HG03039 (cell line): ENCODE results near the gene FURIN.
"Not testable (repeated sequence)": the region's sequence is repeated elsewhere in the genome, so short reads cannot be mapped to it uniquely, and the experiment has no call there.

ENCODE experiments used
- ATAC-seq: cut with Tn5 transposase; IDR thresholded peaks from one replicate; pipeline ENCODE4 v1.9.1; 2021; ENCODE audit warnings: mild to moderate bottlenecking, moderate library complexity; ENCODE audit not compliant: unreplicated experiment

FURIN gene

DNA sequence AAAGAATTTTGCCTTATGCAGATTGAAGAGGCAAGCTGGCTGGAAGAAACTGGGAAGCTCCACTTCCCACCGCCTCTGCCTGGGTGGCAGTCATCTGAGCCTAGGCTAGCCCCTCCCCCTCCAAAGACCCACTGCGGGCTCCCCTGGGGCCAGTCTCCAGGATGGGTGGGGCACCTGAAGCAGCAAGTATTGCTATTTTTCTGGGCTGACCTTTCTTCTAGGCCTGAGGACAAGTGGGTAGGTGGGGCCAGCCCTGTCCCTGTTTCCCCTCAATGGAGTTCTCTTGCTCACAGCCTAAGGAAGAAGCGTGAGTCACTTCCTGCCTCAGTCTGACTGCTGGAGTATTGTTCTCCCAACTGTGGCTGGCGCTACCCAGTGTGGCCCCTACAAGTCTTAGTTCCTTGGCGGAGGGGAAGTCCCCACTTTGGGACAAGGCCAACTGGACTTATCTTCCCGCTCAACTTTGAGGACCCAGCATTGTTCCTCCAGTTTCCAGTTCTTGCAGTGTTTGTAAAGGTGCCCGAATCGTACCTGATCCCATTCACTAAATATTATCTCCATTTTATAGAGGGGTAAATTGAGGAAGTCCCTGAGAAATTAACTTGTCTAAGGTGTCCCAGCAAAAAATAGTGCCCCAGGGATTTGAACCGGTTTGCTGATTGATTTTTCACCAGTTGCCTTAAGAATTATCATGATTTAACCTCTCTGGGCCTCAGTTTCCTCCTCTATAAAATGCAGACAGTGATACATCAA is 1.4 kb downstream of the FURIN start:
- no peak for ATAC-seq

DNA sequence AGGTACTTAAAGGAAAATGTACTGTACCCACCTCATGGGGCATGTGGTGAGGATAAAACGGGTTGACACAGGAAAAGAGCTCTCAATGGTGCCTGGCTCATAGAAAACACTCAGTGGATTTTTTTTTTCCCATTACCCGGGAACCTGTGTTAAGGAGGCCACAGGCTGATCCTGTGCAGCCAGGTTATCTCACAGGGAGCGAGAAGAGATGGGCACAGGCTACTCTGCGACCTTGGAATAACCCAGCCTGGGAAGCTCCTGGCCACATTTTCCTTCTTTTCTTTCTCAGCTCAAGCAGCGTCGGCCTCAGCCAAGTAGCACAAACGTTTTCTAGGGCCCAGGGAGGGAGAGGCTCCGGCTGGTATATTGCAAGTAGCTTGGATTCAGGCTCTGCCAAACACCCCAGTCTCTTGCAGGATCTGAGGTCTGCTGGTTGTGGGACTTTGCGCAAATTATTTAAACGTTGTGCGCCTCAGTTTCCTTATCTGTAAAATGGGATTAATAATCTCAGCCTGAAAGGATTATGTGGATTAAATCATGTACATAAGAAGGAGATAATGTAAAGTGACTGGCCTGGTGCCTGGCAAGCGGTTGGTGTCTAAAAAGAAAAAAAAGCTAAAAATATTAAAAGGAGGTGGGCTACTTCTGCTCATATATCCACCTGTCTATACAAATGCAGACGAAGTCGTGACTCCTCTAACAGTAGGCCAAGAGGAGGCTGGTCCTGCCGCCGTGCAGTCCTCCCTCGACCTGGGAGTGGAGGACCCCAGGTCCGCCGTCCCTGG is 2.2 kb downstream of the FURIN start:
- no peak for ATAC-seq

DNA sequence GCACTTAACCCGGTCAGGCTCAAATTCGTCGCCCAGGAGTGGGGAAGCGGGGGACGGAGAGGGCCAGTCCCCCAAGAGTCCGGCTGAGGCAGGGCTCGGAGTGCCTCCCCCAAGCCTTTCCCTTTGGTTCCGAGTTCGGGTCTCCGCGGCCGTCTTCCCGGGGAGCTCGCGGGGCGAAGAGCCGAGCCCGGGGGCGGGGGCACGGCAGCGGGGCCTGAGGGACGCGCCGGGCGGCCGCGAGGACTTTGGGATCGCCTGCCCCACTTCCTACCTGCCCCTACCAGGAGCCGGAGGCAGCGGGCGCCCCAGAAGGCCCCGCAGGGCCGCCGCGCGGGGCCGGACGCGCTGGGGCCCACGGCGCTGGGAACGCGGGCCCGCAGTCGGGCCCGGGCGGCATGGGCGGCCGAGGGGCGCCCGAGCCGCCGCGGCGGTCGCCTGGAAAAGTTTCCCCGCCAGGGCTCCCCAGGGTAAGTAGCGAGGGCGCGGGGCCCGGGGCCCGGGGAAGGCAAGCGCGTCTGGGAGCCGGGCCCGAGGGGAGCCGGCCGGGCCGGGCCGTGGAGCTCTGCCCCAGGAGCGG is 2.8 kb downstream of the FURIN start:
- ATAC-seq, result no peak

DNA sequence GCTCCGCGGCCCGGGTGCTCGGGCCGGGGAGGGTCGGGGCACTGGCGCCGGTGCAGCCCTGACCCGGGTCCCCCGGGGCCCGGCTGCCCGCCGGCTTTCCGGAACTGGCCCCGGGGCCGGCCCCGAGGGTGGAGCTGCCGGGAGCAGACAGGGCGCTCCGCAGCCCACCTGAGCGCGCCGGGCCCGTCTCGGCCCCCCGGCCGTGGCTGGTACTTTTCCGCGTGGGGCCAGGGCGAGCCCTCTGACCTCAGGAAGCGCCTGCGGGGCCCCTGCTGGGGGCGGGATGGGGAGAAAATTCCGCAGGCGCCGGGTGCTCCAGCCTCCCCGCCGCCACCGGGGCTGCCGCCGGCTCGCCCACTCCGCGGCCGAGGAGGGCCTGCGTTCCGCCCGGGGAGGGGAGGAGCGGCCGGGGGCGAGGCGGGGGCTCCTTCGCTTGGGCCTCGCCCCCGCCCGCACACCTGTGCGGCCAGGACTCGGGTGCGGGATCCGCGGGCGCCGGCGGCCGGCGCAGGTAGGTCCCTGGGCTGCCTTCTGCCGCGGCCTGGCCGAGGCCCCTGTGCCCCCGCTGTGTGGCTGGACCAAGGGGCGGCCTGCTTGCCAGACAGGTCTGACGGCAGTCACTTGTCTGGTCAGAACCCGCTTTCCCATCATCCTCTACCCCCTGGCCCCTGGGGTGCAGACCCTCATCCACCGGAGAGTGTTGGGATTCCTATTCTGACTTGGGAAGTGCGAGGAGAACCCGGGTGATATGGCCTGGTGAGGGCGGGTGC is 3.5 kb downstream of the FURIN start:
- no peak for ATAC-seq

DNA sequence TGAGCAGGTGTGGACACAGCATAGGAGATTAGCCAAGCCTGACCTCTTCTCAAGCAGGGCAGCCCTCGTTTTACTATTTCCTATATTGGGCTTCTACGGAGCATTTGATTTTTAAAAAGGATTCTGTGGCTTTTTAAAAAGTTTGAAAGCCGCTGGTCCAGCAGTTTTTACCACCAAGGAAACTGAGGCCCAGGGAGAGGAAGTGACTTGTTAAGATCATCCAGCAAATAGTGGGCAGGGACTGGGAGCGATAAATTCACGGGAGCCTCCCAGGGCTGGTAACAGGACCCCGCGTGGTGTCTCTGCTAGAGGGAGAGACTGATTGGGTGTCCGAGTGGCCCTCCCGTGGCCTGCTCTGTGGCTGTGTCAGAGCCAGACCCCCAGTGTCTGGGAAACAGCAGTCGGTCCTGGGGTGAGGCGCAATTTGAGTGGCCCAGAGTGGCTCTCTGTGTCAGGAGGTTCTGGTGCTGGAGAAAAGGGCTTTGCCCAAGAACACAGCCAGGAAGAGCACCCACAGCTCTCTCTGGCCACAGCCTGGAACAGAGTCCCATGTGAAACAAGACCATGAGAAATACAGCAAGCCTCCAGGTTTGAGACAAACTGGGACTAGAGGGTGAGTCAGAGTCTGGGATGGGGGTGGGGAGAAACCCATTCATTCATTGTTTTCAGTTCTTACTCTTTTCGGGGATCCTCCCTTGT is 4.2 kb downstream of the FURIN start:
- ATAC-seq, result no peak

DNA sequence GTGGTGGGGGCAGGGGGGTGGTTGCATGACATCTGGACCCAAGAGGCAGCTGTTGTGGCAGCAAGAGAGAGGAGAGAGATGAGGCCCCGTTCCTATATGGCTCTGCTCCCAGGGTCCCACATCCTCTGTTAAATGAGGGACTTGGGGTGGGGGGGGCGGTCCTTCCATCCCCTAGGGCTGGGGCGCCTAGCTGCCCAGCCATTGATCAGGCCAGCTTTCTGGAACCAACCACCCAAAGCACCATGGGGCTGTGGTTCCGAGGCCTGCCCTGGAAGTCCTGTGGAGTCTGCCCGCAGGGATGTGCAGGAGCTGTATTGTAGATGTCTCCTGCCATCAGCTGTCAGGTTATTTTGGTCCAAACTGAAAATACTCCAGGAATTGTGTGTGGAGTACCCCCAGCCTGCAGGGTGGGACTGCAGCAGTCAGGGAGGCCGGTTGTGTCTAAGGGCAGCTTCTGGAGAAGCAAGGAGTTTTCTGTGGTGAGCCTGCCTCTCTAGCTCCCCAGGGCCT is 5.2 kb downstream of the FURIN start:
- no peak for ATAC-seq

DNA sequence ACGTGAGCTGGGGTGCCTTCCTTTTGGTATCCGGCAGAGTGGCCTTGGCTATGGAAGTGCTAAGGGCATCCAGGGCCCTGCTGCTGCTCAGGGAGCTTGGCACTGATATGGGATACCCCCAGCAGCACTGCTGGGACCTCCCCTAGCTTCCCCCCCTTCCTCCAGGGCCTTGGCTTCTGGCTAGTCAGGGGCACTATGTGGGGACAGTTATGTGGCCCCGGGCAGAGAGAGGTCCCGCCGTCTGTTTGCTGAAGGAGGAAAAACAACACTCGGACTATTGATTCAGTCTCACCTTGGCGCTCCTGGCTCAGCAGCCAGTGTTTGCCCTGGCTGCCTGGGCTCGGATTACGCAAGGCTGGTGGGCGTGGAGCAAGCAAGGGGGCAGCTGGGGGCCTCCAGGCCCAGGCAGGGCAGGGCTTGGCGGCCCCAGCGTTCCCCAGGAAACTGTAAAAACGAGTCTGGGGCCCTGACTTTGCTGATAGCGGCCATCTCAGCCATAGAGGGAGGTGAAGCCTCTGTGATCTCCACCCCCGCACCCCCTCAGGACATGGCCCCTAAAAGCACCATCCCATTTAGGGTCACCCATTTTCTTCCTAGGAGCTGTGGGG is 5.7 kb downstream of the FURIN start:
- ATAC-seq, result no peak

DNA sequence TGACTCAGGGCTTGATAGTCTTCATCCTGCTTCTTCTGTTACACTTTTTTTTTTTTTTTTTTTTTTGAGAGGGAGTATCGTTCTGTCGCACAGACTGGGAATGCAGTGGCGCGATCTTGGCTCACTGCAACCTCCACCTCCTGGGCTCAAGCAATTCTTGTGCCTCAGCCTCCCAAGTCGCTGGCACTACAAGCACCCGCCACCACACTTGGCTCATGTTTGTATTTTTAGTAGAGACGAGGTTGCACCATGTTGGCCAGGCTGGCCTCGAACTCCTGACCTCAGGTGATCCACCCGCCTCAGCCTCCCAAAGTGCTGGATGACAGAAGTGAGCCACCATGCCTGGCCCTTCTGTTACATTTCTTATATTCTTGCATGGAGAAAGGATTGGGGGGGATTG is 6.6 kb downstream of the FURIN start:
- not testable (repeated sequence) for ATAC-seq

DNA sequence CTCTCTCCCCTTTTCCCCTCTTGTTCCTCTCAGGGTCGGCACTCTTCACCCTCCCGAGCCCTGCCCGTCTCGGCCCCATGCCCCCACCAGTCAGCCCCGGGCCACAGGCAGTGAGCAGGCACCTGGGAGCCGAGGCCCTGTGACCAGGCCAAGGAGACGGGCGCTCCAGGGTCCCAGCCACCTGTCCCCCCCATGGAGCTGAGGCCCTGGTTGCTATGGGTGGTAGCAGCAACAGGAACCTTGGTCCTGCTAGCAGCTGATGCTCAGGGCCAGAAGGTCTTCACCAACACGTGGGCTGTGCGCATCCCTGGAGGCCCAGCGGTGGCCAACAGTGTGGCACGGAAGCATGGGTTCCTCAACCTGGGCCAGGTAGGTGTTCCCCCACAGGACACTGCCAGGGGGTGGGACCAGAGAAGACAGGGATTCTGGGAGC is 7.2 kb downstream of the FURIN start:
- ATAC-seq, result no peak

DNA sequence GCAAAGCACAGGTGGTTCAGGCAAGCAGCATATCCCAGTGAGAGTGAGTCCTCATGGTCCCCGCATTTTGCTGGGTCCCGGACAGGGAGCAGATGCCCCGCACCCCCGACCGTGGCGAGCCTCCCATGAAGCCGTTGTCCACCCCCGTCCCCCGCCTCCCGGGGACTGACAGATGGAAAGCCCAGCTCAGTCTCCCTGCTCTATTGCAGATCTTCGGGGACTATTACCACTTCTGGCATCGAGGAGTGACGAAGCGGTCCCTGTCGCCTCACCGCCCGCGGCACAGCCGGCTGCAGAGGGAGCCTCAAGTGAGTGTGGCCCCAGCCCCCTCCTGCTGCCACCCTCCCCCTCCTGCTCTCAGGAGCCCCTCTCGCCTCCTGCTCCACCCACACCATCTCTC is 7.7 kb downstream of the FURIN start:
- no peak for ATAC-seq

DNA sequence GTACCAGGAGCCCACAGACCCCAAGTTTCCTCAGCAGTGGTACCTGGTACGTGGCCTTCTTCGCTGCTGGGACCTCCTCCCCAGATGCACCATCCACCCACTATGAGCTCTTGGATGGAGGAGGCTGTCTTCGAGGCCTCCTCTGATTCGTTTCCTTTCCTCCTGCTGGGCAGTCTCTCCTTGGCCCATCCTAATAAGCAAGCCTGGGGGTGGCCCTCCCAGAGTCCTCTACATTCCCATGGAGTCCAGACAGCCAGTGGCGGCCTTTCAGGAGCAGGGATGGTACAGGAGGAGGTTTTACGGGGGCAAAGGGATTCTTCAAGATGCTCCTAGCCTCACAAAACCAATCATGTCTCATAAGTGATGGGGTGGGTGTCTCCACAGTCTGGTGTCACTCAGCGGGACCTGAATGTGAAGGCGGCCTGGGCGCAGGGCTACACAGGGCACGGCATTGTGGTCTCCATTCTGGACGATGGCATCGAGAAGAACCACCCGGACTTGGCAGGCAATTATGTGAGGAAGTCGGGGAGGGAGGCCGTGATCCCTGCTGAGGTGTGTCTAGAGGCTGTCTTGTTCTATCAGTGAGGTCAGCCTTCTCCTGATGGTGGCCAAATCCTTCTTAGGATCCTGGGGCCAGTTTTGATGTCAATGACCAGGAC is 8.3 kb downstream of the FURIN start:
- ATAC-seq, result no peak

DNA sequence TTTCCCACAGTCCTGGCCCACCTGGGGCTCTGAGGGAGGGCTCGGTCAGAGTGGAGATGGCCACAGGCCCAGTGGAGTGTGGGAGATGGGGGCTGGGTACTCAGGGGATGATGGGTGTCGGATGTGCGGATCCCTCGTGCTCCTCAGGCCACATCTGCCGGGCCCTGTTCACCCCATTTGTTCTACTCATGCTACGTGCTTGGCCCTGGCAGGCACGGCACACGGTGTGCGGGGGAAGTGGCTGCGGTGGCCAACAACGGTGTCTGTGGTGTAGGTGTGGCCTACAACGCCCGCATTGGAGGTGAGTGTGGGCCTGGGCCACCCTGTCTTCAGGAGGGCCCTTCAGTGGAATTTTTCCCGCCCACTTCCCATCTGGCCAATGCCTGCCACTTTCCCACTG is 8.9 kb downstream of the FURIN start:
- no peak for ATAC-seq

DNA sequence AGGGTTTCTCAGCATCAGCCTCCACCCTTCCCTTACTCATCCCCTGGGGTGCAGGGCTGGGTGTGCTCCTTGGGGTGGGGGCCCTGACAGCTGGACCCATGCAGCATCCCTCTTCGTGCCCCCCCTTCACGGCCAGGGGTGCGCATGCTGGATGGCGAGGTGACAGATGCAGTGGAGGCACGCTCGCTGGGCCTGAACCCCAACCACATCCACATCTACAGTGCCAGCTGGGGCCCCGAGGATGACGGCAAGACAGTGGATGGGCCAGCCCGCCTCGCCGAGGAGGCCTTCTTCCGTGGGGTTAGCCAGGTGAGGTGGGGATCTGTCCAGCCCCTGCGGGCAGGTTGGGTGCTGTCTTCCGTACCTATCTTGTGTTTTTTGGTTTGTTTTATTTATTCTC is 9.6 kb downstream of the FURIN start:
- ATAC-seq, result no peak

DNA sequence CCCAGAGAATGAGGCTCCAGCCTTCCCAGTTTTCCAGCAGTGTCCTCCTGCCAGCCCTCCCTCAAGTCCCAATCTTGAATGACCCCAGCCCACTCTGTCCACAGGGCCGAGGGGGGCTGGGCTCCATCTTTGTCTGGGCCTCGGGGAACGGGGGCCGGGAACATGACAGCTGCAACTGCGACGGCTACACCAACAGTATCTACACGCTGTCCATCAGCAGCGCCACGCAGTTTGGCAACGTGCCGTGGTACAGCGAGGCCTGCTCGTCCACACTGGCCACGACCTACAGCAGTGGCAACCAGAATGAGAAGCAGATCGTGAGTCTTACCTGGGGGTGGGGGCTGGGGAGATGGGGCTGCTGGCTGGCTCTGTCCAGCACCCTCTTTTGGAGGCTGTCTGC is 10.3 kb downstream of the FURIN start:
- ATAC-seq, result no peak

DNA sequence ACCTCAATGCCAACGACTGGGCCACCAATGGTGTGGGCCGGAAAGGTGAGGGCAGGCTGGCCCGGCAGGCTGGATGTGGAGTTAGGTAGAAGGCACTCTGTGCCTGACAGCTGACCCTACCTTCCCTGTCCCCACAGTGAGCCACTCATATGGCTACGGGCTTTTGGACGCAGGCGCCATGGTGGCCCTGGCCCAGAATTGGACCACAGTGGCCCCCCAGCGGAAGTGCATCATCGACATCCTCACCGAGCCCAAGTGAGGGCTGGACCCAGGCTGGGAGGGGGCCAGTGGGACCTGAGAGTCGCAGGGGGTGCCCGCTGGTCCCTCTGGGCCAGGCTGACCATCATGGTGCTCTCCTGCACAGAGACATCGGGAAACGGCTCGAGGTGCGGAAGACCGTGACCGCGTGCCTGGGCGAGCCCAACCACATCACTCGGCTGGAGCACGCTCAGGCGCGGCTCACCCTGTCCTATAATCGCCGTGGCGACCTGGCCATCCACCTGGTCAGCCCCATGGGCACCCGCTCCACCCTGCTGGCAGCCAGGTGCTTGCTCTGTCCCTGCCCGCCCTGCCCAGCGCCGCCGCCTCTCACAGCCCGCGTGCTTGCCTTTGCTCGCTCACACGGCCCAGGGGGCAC is 11.5 kb downstream of the FURIN start:
- no peak for ATAC-seq

DNA sequence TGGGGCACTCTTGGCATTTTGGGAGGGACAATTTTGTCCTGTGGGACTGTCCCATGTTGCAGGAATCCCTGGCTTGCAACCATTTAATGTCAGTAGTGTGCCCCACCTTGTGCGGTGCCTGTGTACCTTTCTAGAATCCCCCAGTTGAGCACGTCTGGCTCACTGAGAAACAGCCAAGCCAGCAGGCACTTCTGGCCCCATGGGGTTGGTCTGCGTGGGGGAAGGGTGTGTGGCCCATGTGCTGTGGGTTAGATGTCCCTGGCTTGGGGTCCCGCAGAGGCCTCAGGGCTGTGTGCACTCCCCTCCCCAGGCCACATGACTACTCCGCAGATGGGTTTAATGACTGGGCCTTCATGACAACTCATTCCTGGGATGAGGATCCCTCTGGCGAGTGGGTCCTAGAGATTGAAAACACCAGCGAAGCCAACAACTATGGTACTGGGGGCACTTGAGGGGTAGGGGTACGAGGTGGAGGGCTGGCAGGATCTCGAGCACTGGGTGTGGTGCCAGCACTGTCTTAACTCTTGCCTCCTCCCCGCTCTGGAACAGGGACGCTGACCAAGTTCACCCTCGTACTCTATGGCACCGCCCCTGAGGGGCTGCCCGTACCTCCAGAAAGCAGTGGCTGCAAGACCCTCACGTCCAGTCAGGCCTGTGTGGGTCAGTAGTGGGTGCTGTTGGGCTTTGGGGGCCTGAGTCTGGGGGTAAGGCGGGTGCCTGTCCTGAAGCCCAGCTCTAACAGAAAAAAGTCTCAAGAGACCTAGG is 12.2 kb downstream of the FURIN start:
- ATAC-seq, result no peak

DNA sequence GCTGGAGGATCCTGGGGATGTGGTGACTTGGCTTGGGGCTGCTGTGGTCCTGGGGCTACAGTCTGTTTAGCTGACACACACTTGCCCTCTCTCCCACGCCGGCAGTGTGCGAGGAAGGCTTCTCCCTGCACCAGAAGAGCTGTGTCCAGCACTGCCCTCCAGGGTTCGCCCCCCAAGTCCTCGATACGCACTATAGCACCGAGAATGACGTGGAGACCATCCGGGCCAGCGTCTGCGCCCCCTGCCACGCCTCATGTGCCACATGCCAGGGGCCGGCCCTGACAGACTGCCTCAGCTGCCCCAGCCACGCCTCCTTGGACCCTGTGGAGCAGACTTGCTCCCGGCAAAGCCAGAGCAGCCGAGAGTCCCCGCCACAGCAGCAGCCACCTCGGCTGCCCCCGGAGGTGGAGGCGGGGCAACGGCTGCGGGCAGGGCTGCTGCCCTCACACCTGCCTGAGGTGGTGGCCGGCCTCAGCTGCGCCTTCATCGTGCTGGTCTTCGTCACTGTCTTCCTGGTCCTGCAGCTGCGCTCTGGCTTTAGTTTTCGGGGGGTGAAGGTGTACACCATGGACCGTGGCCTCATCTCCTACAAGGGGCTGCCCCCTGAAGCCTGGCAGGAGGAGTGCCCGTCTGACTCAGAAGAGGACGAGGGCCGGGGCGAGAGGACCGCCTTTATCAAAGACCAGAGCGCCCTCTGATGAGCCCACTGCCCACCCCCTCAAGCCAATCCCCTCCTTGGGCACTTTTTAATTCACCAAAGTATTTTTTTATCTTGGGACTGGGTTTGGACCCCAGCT is 13.0 kb downstream of the FURIN start:
- ATAC-seq, result no peak
